Motor neuron (in vitro differentiated cells): ENCODE results near the gene PRKX. TPM values are rescaled to one million over a fixed set of nuclear protein-coding genes. Genes with fewer than 3 reads are reported as not detected.
A peak's percentile ranks its signal among the peaks of the same experiment; 100 is the strongest.
"Not testable (repeated sequence)": the region's sequence is repeated elsewhere in the genome, so short reads cannot be mapped to it uniquely, and the experiment has no call there.

Experiments used
- ATAC-seq, 8 experiments: fragments of 200-7000 bp; cut with Tn5 transposase; replicated peaks in 6 of 8; 2 replicates each; pipeline ENCODE4 v1.8.0; 2021; ENCODE audit warnings: mild to moderate bottlenecking in 8 of 8, moderate library complexity in 8 of 8
- H3K27ac ChIP-seq, 2 donors: fragments of 250-450 bp; sonication (Bioruptor Pico); 2 replicates each; pipeline ENCODE4 v1.9.0; 2021; ENCODE audit warnings: antibody characterized with exemption in 2 of 2, mild to moderate bottlenecking in 2 of 2, moderate library complexity in 1 of 2
- H3K4me1 ChIP-seq, 2 donors: fragments of 250-450 bp; sonication (Bioruptor Pico); replicated peaks in 1 of 2; 2 replicates each; pipeline ENCODE4 v1.6.1; 2021; ENCODE audit warnings: antibody characterized with exemption in 2 of 2, mild to moderate bottlenecking in 2 of 2, moderate library complexity in 1 of 2
- H3K4me3 ChIP-seq, 5 donors: fragments of 250-450 bp; sonication (Bioruptor Pico); 2 replicates each; pipeline ENCODE4 v1.9.0; 2021; ENCODE audit warnings: antibody characterized with exemption in 5 of 5, mild to moderate bottlenecking in 5 of 5, moderate library complexity in 4 of 5
- WGBS, 10 experiments: fragments of 450-650 bp; shearing (Covaris generic); methylation state at CpG; one replicate each; pipeline ENCODE4 v1.0.0; 2022; 5-methylcytosine and 5-hydroxymethylcytosine counted together
- in situ Hi-C, 9 experiments: fragments of 400-800 bp; cut with MboI; loops; one replicate each; pipeline ENCODE4 v1.15.0; 2021; ENCODE audit warnings: low sequenced_read_pairs in 9 of 9, low pct_unique_long_range_greater_than_20kb in 2 of 9; ENCODE audit not compliant: unreplicated experiment in 9 of 9
- total RNA-seq, 8 experiments: library from RNA; unstranded; fragments of 300-600 nt; gene quantifications; 2 replicates each; pipeline versions ENCODE4 v1.2.3 to v1.2.4, GENCODE V29; 2022

Gene PRKX
- total RNA-seq, 8 experiments from 2014 or later = 7.8 to 25.0 (median 10.4) TPM

GRCh38 chrX:3577551-3577950 is 135.9 kb downstream of the PRKX start:
- in situ Hi-C loops = no loop called here
- Histone ChIP-seq H3K4me1 (no peaks in the 10 kb centered on the region), H3K27ac (no peak overlapping the region), H3K4me3 (no peak overlapping the region)
- WGBS, 10 experiments = 43 to 82% (median 73%) methylated on average over 1 of the region's 1 CpG; no CpG with 5 or more reads in 6 of the 10 experiments
- ATAC-seq = no peak

GRCh38 chrX:3576886-3577501 is 136.5 kb downstream of the PRKX start:
- Histone ChIP-seq H3K4me3 (no peak overlapping the region), H3K4me1 (no peaks in the 10 kb centered on the region), H3K27ac (no peak overlapping the region)
- WGBS, 10 experiments = 0 to 71% (median 35%) methylated on average over 3 to 10 of the region's 11 CpGs; no CpG with 5 or more reads in 4 of the 10 experiments
- peak in 2 of 8 experiments; percentile 70 to 96 for ATAC-seq
- in situ Hi-C loops = no loop called here

- in situ Hi-C loops = no loop called here
- H3K27ac ChIP-seq = no peak overlapping the region
- peak in 1 of 8 experiments; percentile 71 for ATAC-seq
- H3K4me1 ChIP-seq = no peaks in the 10 kb centered on the region
- no peak overlapping the region for H3K4me3 ChIP-seq
- WGBS, 10 experiments = 0 to 100% (median 92%) methylated on average over 1 to 2 of the region's 3 CpGs; no CpG with 5 or more reads in 2 of the 10 experiments
Measured at GRCh38 chrX:3567686-3568085, 145.8 kb downstream of the PRKX start.

GRCh38 chrX:3563451-3563850 is 150.0 kb downstream of the PRKX start:
- H3K27ac ChIP-seq = no peak overlapping the region
- ATAC-seq = no peak
- in situ Hi-C loops = no loop called here
- H3K4me3 ChIP-seq = no peak overlapping the region
- H3K4me1 ChIP-seq = no peaks in the 10 kb centered on the region
- 10 to 100% (median 80%) methylated on average over 1 to 3 of the region's 4 CpGs; no CpG with 5 or more reads in 3 of the 10 experiments for WGBS, 10 experiments

- H3K4me1 ChIP-seq, H3K4me3 ChIP-seq, in situ Hi-C loops, ATAC-seq, H3K27ac ChIP-seq: not testable (repeated sequence)
- WGBS, 10 experiments = 100% methylated on average over 1 of the region's 7 CpGs; no CpG with 5 or more reads in 9 of the 10 experiments
Measured at GRCh38 chrX:3560010-3560409, 153.4 kb downstream of the PRKX start.
